Hematopoietic multipotent progenitor cell treated with erythropoietin and hydrocortisone succinate and interleukin-3 and kit ligand, for 4 days (in vitro differentiated cells): ENCODE results near the gene UBXN1.

Experiments
- DNase-seq: peaks from one replicate; pipeline ENCODE4 v3.0.0-alpha.2; 2015

Gene UBXN1

DNA sequence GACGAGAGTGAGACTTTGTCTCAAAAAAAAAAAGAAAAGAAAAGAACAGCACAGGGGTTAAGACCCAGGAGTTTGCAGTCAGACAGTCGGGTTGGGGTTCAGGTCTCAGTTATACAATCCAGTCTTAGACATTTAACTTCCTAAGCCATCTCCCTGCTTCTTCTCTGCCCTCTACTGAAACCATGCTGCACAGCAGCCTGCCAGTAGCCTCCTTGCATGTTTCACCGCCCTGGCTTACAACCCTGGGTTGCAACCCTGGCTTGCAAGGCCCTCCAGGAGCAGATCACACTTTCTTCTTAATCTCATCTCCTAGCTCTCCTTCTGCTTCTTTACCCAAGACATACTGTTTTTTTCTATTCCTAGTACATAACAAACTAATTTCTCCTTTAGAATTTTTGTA lies 51.2 kb downstream of the UBXN1 start:
- peak; percentile 54 for DNase-seq
